Activated T-helper 1 cell treated with Interleukin-2 at 50 U/mL for 16 hours (primary cell): ENCODE results near the gene RNF25.
"Not testable (repeated sequence)": the region's sequence is repeated elsewhere in the genome, so short reads cannot be mapped to it uniquely, and the experiment has no call there.

Experiments used
- DNase-seq: peaks from one replicate; pipeline ENCODE4 v3.0.0-alpha.2; 2020; ENCODE audit warnings: low read depth

Gene RNF25, protein sequence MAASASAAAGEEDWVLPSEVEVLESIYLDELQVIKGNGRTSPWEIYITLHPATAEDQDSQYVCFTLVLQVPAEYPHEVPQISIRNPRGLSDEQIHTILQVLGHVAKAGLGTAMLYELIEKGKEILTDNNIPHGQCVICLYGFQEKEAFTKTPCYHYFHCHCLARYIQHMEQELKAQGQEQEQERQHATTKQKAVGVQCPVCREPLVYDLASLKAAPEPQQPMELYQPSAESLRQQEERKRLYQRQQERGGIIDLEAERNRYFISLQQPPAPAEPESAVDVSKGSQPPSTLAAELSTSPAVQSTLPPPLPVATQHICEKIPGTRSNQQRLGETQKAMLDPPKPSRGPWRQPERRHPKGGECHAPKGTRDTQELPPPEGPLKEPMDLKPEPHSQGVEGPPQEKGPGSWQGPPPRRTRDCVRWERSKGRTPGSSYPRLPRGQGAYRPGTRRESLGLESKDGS

DNA sequence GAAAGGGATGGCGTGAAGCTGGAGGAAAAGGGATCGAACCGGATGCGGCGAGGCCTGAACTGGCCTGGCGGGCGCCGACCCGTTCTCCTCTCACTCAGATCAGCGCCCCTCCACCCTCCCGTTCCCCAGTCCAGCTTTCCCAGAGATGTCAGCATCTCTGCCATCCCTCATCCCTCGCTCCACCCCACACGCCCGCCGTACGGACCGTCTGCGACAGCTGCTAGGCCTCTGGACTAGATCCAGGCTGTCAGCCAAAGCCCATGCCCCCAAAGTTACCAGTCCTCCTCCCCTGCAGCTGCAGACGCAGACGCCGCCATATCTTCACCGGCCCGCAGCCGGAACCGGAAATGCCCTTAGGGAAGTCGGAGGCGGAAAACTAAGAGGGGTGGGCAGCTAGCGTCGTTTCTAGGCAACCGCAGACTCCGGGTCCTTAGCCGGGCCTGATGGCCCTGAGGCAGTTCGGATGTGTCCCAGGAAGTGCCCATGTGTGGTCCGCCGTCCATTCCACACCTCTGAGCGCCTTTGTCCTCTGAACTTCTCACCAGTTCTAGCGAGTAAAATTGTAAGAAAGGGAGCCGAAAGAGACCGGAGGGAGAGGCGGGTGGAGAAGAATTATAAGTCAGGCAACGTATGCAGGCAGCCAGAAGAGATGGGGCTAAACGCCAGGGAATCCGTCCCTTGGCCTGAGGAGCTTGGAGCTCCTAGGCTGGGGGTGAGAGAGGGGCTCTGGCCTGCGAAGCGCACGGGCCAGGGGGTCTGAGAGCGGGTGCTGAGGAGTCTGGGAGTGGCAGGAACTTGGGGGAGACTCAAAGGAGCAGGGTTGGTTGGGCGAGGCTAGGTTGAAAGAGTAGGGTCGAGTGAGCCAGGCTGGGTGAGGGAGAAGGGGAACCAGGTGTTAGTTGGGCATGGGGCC, at the start of gene RNF25, which contains the start of gene STK36:
TSS of gene RNF25 (minus strand) at position 349 of the 913 bp plus-strand sequence. CDS start at position 317, 32 bp downstream.
TSS of gene STK36 (plus strand) at position 433 of the 913 bp plus-strand sequence. CDS start 744 bp downstream, outside the sequence.
- DNase-seq = peak; percentile 73

DNA sequence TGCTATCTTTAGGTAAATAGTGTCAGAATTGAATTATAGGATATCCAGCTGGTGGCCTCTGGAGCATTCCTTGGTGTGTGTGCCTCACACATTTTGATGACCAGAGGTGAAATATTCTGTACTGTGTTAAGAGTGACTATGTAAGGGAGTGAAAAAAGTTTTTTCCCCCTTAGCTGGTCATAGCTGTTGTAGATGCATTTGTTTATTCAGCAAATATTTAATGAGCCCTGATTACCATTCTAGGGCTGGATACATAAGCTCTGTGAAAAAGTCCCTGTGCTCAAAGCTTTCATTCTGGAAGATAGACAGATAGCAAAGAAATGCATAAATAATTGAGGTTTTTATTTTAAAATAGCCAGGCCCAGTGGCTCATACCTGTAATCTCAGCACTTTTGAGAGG, 49.7 kb upstream of the RNF25 start:
- no peak for DNase-seq

DNA sequence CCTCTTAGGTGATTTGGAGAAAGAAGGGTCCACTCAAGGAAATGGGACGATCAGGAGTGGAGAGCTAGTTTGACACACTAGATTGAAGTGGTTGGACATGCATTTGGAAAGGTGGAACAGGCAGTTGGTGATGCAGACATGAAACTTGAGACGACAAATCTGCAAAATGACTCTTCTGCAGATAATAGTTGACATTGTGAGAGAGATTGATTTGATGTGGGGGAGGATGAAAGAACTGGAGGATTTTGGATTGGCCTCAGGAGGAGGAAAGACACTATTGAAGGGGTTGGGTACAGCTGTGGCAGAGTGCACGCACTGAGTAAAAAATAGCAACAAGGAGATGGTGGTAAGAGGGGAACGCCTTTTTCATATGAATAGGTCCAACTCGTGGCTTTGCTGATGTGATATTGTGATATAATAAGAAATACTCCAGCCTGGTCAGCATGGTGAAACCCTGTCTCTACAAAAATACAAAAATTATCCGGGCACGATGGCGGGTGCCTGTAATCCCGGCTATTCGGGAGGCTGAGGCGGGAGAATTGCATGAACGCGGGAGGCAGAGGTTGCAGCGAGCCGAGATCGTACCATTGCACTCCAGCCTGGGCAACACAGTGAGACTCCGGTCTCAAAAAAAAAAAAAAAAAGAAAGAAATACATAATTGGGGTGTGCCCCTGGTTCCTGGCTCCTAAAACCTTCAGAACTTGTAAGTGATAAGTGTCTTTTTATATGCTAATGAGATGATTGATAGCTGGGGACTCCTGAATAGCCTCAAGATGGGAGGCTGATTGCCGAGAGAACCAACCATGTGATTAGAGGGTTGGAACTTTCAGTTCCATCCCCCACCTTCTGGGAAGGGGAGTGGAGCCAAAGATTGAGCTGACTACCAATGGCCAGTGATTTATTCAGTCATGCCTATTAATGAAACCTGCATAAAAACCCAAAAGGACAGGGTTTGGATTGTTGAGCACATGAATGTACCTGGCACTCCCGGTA, 48.5 kb upstream of the RNF25 start:
- DNase-seq = no peak

DNA sequence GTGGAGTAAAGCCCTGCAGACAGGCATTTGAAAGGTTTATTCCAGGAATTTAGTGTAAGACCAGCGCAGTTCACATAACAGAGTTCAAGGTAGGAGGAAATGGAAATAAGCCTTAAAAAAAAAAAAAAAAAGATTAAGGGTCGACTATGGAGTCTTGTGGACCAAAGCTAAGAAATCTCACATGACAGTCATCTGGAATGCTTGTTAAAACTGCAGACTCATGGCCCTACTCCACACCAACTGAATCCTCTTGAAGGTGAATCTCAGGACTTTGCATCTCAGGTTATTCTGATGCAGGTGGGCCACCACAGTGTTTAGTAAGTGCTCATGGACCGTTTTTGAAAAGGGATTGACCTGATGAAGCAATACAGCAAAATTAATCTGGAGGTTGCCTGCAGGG, 47.7 kb upstream of the RNF25 start:
- DNase-seq = no peak

DNA sequence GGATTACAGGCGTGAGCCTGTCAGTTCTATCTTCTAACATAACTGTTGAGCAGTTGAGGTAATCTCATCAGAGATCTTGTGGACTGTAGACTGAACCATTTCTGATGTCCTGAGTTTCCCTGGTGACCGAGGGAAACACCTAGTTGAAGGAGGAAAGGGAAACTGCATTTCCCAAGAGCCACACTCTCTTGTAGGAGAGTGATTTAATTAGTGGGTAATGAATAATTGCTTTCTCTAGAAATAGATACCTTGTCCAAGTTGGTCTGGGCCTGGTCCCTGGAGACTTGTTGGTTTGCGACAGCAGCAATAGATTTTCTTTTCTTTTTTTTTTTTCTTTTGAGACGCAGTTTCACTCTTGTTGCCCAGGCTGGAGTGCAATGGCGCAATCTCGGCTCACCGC, 46.3 kb upstream of the RNF25 start:
- DNase-seq = no peak

DNA sequence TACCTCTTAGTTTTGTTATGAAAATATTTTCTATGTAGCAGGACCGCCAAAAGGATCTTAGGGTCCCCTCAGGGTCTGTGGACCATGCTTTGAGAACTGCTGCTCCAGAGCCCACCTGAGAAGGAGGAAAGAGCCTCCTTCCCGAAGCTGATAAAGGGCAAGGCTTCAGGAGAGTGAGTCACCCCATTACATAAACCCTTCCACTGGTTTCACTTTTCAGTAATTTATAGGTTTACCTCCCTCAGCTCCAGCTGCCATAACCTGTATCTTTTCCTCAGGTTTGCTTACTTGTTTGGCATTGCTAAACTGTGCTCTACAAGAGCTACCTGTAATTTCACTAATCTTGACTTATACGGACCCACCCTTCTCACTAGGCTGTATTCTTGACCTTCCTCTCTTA, 45.5 kb upstream of the RNF25 start:
- no peak for DNase-seq

DNA sequence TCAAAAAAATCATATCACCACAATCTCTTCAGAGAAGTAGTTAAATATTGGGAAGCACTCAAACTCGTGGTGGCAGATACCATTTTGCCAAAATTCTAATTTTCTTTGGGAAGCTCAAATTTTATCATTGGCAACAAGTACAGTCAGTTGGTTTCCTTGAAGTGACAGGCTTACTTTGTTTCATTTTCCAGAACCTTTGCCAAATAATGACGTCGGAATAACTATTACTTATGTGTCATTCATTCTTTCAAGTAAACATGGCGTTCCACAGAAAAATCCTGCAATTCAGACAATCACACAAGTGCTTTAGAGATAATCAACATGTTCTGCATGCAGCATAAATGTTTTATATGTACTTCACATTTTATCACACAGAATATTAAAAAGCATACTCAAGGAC, 44.3 kb upstream of the RNF25 start:
- no peak for DNase-seq

DNA sequence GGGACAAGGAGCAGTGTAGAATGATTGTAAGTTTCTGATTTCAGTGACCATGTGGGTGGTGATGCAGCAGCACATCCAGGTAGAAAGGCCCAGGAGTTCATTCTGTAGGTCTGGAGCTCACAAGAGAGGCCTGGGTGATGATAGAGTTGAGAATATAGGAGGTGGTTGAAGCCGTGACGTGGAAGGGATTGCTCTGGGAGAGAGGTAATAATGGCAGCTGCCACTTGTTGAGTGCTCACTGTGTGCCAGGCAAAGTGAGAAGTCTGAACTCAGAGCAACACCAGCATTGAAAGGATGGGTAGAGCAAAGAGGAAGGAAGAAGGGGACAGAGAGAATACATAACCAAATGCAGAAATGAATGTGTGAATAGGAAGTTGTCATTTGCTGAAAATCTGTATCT, 42.1 kb upstream of the RNF25 start:
- DNase-seq = no peak

DNA sequence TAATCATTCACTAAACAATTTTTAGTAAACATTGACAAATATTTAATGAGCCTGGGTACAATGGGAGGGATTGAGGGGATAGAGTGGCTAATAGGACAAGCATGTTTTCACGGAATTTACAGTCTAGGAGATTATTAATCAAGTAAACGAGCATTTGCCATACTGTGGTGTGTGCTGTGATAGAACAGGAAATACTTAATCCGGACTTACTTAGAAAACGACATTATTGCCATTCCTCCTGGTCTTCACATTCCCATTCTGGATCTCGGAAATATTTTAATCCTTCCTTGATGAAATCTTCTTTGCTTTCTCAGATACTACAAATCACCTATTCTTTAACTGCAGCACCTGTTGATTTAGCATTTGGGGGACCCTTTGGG, 39.7 kb upstream of the RNF25 start:
- no peak for DNase-seq

DNA sequence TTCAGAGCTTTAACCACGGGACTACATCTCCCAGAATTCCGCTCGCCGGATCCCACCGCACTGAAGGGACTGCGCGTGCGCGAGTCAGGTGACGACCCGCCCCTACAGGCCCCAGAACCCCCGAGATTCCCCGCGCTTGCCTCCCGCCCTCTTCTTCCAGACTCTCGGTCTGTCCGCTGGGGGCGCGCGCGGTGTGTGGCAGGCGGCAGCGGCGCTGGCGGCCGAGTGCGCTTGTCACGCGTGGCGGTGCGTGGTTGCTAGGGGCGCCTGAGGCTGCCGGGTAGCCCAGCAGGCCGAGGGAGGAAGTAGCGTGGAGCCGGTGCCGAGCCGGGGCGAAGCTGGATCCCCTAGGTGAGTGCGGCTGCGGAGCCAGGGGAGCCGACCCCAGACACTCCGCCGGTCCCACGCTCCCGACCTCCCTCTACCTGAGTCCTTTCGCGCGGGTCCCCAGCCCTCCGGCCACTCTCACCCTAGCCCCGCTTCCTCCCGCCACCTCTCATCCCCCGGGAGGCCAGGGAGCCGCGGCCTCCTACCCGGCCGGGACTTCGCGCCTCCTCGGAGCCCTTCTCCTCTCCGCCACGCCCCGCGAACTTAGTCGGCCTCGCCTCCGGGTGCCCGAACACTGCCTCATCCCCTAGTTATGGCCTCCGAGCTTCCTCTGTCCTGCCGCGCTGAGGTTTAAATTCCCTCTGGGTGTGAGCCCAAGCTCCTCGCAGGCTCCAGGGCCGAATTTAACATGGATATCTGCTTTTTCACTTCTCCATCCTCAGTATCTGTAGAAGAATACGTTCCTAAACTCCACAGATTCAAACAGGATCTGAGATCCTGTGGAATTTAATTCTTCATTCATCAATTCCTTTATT, 39.1 kb upstream of the RNF25 start, which contains the start of gene TTLL4:
TSS of gene TTLL4 (plus strand) at position 149 of the 863 bp plus-strand sequence. CDS start 26,842 bp downstream, outside the sequence.
- DNase-seq = peak; percentile 98

DNA sequence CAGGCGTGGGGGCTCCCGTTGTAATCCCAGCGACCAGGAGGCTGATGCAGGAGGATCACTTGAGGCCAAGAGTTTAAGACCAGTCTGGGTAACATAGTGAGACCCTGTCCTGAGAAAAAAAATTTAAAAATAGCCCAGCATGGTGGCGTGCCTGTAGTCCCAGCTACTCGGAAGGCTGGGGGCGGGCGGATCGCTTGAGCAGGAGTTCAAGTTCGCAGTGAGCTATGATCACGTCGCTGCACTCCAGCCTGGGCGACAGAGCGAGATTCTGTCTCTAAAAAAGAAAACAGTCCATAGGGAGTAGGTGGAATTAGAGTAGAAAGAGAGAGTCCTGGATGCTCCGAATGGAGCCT, 38.5 kb upstream of the RNF25 start:
- DNase-seq = no peak

DNA sequence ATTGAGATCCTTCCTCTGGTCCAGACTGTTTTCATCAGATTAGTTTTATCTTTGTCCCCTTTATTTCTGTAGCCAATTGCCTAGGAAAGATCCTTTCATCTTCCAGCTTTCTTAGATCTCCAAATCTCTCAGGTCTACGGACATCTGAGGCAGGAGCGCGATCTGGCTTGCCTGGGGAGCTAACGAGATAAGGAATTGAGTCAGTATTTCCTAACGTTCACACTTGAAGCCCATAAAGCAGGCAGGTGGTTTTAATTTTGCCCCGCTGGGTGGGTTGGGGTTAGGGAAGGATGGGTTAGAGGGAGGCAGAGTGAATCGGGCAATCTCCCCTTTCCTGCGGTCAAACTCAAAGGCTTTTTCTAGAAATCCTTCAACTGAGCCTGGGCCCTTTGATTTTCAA, 38.1 kb upstream of the RNF25 start:
- no peak for DNase-seq

DNA sequence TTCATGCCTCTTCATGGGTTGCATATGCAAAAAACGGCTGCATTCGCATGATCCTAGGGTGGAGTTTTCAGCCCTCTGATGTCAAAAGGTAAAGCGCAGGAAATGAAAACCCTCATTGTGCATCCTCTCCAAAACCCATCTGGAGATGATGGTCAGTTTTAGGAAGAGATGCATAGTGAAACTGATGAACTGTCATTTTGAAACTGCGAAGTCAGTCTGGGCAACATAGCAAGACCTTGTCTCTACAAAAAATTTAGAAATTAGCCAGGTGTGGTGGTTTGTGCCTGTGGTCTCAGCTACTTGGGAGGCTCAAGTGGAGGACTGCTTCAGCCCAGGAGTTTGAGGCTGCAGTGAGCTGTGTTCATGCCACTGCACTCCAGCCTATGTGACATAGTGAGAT, 36.3 kb upstream of the RNF25 start:
- DNase-seq = no peak

DNA sequence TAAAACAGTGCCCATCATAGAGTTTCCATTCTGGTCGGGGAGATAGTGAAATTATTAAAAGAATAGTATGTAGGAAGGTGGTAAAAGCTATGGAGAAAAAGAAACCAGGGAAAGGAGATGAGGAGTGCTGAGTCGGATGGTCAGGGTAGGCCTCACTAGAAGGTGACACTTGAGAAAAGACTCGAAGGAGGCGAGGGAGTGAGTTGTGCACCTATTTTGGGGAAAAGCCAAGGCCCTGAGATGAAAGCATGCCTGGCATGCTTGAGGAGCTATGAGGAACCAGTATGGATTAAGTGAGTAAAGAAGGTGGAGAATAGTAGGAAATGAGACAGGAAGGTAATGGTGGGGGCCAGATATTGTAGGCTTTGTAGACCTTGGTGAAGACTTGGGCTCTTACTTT, 31.5 kb upstream of the RNF25 start:
- no peak for DNase-seq

DNA sequence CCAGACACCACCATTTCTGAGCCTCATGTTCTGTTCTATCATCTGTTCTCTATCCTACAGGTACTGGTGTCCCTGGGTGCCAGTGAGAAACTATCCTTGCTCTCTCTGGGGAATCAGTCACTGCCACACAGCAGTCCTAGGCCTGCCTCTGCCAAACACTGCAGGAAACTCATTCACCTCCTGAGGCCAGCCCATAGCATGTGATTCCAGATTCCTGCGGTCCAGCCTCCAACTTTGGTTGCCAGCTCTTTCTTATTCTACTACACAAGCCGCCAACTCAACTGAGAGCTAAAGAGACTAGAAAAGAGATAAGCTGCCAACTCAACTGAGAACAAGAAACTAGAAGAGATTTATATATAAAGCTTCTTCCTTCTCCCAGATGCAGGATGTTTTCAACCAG, 30.0 kb upstream of the RNF25 start:
- DNase-seq = no peak

DNA sequence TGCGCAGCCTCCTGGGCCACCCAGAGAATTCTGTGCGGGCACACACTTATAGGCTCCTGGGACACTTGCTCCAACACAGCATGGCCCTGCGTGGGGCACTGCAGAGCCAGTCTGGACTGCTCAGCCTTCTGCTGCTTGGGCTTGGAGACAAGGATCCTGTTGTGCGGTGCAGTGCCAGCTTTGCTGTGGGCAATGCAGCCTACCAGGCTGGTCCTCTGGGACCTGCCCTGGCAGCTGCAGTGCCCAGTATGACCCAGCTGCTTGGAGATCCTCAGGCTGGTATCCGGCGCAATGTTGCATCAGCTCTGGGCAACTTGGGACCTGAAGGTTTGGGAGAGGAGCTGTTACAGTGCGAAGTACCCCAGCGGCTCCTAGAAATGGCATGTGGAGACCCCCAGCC, 27.1 kb upstream of the RNF25 start:
- no peak for DNase-seq

DNA sequence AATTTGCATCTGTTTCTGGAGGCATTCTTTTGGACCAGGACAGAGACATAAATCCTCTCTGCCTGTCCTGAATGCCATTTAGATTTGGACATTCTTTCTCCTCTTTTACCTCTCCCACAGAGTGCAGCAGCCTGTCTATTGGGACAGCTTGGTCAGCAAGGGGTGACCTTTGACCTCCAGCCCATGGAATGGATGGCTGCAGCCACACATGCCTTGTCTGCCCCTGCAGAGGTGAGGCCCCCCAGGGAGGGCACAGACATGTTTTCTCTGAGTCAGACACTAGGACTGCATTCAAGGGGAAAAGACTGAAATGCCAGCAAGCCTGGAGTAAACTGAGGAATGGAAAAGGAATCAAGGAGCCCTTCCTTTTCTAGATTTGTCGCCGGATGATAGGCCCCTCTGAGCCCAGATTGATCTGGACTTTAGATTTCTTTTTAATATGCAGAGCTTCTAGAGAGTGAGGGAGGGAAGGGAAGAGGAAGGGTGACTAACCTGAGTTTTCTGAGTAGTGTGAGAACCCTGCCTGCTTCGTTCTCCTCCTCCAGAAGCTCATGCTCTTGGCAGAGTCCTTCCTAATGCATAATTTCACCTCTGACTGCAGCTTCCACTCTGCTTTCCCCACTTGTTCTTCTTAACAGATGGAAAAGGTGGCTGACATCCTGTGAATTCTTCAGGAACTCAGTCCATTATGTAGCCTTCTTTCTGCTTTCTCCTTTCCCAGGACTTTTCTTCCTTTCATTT, 22.8 kb upstream of the RNF25 start:
- no peak for DNase-seq

DNA sequence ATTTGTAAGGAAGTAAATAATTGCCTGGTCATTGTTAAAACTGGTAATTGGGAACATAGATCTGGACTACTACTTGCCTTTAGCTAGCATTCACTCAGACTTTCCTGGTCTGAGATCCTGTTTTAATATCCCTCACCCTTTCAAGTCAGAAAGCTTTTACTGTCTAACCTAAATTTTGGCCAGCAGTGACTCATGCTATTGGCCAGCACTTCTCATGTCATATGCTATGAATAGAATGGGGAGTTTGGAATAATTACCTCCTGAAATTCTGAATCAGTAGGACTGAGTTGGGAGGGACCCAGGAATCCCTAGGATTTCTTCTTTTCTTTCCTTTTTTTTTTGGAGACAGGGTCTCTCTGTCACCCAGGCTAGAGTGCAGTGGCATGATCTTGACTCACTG, 19.4 kb upstream of the RNF25 start:
- DNase-seq = no peak

DNA sequence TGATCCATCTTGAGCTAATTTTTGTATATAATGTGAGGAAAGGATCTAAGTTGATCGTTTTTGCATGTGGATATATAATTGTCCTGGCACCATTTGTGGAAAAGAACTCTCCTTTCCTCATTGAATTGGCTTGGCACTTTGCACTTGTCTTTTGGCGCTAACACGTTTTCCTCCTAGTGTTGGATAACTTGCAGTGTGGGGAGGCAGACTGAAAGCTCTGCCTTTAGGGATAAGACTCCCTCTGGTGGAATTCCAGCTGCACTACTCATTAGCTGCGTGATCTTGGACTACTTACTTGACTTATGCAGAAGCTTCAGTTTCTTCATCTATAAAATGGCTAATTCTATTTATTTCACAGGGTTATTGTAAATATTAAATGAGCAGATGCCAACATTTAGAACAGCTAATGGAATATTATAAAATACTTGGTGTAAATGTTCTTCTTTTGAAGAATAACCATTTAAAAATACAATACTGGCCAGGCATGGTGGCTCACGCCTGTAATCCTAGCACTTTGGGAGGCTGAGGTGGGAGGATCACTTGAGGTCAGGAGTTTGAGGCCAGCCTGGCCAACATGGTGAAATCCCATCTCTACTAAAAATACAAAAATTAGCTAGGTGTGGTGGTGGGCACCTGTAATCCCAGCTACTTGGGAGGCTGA, 15.7 kb upstream of the RNF25 start:
- not testable (repeated sequence) for DNase-seq
